Measurements from ENCODE around the gene C11orf16.

The C11orf16 gene

GRCh38 chr11:8922691-8923090 lies 10.1 kb downstream of the C11orf16 start:
- Histone ChIP-seq H3K27ac (no peak overlapping the region), H4K20me1 (no peaks in the 10 kb centered on the region), H3K27me3 (no peaks in the 10 kb centered on the region), H3K4me3 (no peak overlapping the region), H3K4me1 (no peaks in the 10 kb centered on the region), H3K9ac (no peak overlapping the region), H3K4me2 (no peak overlapping the region), H3K36me3 (peaks cover 85% of the 10 kb centered on the region), H3K9me3 (no peaks in the 10 kb centered on the region)
- TF ChIP-seq Cebpa-rat (IDR thresholded peaks at IDR 0.05), result no peak

DNA sequence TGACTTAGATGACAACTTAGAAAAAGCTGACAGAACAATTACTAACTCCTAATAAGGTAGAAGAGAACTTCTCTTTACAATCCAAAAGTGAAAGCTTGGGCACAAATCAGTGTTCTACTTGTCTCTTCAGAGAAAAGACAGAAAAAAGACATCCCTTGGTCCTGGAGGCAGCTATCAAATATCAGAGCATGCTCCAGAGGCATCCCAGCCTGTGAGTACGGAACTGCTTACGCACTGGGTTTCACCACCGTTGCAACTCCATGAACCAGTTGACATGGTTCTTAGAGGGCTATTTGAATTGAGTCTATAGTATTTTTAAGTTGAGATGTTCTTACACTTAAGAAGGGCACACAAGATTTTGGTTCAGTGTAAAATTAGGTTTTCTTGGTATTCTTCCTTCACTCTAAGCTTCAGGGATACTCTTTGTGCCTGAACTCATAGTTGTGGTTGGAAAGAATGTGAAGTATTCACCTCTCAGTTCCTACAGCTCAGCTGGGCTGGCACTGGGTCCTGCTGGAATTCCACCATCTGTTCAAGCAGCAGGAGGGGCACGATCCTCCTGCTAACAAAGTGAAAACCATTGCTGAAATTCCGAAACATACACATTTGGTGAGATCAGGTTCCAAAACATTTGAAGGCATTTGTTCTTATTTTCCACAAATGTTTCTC lies 15.5 kb downstream of the C11orf16 start:
- H3K9me3 ChIP-seq, result no peaks in the 10 kb centered on the region
- H3K4me1 ChIP-seq, result peaks cover 31% of the 10 kb centered on the region
- no peaks in the 10 kb centered on the region for H4K20me1 ChIP-seq
- no peak for TF ChIP-seq Cebpa-rat (IDR thresholded peaks at IDR 0.05)
- H3K36me3 ChIP-seq, result peaks cover 71% of the 10 kb centered on the region
- H3K27me3 ChIP-seq, result no peaks in the 10 kb centered on the region
- no peak overlapping the region for H3K9ac ChIP-seq
- H3K4me2 ChIP-seq, result no peak overlapping the region
- no peak overlapping the region for H3K4me3 ChIP-seq
- no peak overlapping the region for H3K27ac ChIP-seq

DNA sequence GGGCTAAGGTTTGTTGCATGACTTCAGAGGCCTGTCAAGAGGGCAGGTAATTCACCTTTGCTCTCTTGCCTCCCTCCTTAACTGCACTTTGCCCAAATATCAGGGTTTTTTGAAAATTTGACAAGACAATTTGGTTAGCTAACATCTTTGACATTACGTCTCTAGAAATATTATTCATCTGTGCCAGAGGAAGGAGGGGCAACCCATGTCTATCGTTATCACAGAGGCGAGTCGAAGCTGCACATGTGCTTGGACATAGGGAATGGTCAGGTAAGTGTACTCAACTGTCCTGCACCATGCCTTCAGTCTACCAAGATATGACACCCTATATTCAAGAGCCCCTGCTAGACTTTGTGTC lies 18.1 kb downstream of the C11orf16 start:
- Histone ChIP-seq H3K4me2 (peak overlapping the region; percentile 86), H4K20me1 (no peaks in the 10 kb centered on the region), H3K27me3 (no peaks in the 10 kb centered on the region), H3K4me1 (peaks cover 41% of the 10 kb centered on the region), H3K9me3 (no peaks in the 10 kb centered on the region), H3K27ac (0 out of 2 replicates have a peak overlapping the region, but pooled peaks have one; percentile 54), H3K4me3 (peak overlapping the region; percentile 56), H3K36me3 (peaks cover 45% of the 10 kb centered on the region), H3K9ac (no peak overlapping the region)
- TF ChIP-seq Cebpa-rat (IDR thresholded peaks at IDR 0.05), result no peak

GRCh38 chr11:8913961-8914660 lies 18.6 kb downstream of the C11orf16 start:
- H3K36me3 ChIP-seq, result peaks cover 40% of the 10 kb centered on the region
- H3K4me2 ChIP-seq, result peak overlapping the region; percentile 86
- peak overlapping the region; percentile 56 for H3K4me3 ChIP-seq
- peak overlapping the region; percentile 57; the same call in 1 of the 2 replicates for H3K9ac ChIP-seq
- H3K9me3 ChIP-seq, result no peaks in the 10 kb centered on the region
- peak overlapping the region; percentile 54 for H3K27ac ChIP-seq
- H4K20me1 ChIP-seq, result no peaks in the 10 kb centered on the region
- H3K27me3 ChIP-seq, result no peaks in the 10 kb centered on the region
- no peak for TF ChIP-seq Cebpa-rat (IDR thresholded peaks at IDR 0.05)
- peaks cover 42% of the 10 kb centered on the region for H3K4me1 ChIP-seq

GRCh38 chr11:8911029-8911823 lies 21.5 kb downstream of the C11orf16 start, which contains the start of gene AKIP1:
TSS of gene AKIP1 (plus strand) at chr11:8911189. CDS start at chr11:8911450, 261 bp downstream.
- Histone ChIP-seq H3K4me1 (peaks cover 42% of the 10 kb centered on the region), H4K20me1 (no peaks in the 10 kb centered on the region), H3K9me3 (no peaks in the 10 kb centered on the region), H3K36me3 (peaks cover 11% of the 10 kb centered on the region), H3K27me3 (no peaks in the 10 kb centered on the region), H3K27ac (peak within 1 kb of the TSS; percentile 89), H3K4me3 (peak within 1 kb of the TSS; percentile 92), H3K4me2 (peak within 1 kb of the TSS; percentile 89), H3K9ac (peak within 1 kb of the TSS; percentile 93)
- no peak for TF ChIP-seq Cebpa-rat (IDR thresholded peaks at IDR 0.05)

DNA sequence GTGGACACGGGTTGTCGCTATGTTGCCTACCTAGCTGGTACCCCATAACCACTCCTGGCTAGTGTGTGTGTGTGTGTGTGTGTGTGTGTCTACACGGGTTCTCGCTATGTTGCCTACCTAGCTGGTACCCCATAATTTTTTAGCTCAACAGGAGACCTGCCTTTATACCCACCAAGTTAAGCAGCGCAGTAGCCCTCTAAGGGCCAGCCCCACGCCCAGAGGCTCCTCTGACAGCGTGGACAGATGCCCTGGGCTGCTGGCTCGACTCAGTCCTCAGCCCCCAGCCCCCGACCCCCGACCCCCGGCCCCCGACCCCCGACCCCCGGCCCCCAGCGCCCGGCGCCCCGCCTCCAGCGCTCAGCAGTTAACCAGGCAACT lies 22.1 kb downstream of the C11orf16 start:
- peak overlapping the region; percentile 89 for H3K4me2 ChIP-seq
- no peak overlapping the region for H3K27ac ChIP-seq
- peak overlapping the region; percentile 66 for H3K9ac ChIP-seq
- peaks cover 5% of the 10 kb centered on the region for H3K36me3 ChIP-seq
- H3K4me1 ChIP-seq, result peaks cover 42% of the 10 kb centered on the region
- H3K4me3 ChIP-seq, result peak overlapping the region; percentile 92
- no peaks in the 10 kb centered on the region for H3K9me3 ChIP-seq
- no peaks in the 10 kb centered on the region for H4K20me1 ChIP-seq
- TF ChIP-seq Cebpa-rat (IDR thresholded peaks at IDR 0.05), result no peak
- no peaks in the 10 kb centered on the region for H3K27me3 ChIP-seq

GRCh38 chr11:8908099-8908498 lies 24.6 kb downstream of the C11orf16 start:
- Histone ChIP-seq H3K27me3 (no peaks in the 10 kb centered on the region), H3K9ac (no peak overlapping the region), H3K27ac (no peak overlapping the region), H3K4me1 (peaks cover 19% of the 10 kb centered on the region), H3K9me3 (no peaks in the 10 kb centered on the region), H4K20me1 (no peaks in the 10 kb centered on the region), H3K4me2 (no peak overlapping the region), H3K4me3 (no peak overlapping the region), H3K36me3 (no peaks in the 10 kb centered on the region)
- no peak for TF ChIP-seq Cebpa-rat (IDR thresholded peaks at IDR 0.05)

DNA sequence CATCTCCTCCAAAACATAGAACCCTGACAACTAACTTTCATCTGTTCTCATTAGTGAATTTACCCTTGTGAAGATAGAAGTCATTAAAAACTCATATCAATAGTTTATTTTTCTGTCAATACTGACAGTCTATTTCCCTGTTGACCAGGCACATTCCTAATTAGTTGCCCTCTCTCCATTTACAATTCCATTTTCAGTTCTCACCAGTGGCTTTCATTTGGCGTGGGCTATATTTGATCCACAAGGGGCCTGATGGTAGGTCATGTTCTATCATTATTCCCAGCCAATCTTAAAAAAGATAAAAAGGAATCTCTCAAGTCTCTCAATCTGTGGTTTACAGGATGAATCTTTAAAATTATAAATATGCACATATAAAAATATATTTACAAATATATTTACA lies 25.6 kb downstream of the C11orf16 start:
- H3K9ac ChIP-seq, result no peak overlapping the region
- H3K4me2 ChIP-seq, result no peak overlapping the region
- no peak overlapping the region for H3K27ac ChIP-seq
- TF ChIP-seq Cebpa-rat (IDR thresholded peaks at IDR 0.05), result no peak
- peaks cover 9% of the 10 kb centered on the region for H3K4me1 ChIP-seq
- H3K36me3 ChIP-seq, result no peaks in the 10 kb centered on the region
- H4K20me1 ChIP-seq, result no peaks in the 10 kb centered on the region
- peaks cover 5% of the 10 kb centered on the region; the same call in 1 of the 2 replicates for H3K9me3 ChIP-seq
- H3K4me3 ChIP-seq, result no peak overlapping the region
- no peaks in the 10 kb centered on the region for H3K27me3 ChIP-seq

DNA sequence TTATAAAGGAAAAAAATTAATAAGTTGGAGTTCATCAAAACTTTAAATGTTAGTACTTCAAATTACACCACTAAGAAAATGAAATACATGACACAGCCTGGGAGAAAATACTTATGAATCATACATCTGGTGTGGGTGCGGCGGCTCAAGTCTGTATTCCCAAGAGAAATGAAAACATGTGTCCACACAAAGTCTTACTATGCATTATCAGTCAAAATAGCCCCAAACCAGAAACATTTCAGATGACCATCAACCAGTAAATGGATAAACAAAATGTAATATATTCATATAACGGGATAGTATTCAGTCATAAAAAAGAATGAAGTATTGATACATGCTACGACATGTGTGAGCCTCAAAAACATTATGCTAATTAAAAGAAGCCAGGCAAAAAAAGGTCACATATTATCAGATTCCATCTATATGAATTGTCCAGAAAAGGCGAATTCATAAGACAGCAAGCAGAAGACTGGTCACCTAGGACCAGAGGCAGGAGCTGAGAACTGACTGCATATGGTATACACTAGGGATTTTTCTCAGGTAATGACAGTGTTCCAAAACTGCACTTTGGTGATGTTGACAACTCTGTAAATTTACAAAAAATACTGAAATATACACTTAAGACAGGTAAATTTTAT lies 27.1 kb downstream of the C11orf16 start:
- peaks cover 12% of the 10 kb centered on the region for H3K9me3 ChIP-seq
- no peak for TF ChIP-seq Cebpa-rat (IDR thresholded peaks at IDR 0.05)
- no peak overlapping the region for H3K4me3 ChIP-seq
- peaks cover 8% of the 10 kb centered on the region for H3K4me1 ChIP-seq
- H3K4me2 ChIP-seq, result no peak overlapping the region
- H3K36me3 ChIP-seq, result no peaks in the 10 kb centered on the region
- no peaks in the 10 kb centered on the region for H4K20me1 ChIP-seq
- no peaks in the 10 kb centered on the region for H3K27me3 ChIP-seq
- H3K27ac ChIP-seq, result no peak overlapping the region
- H3K9ac ChIP-seq, result no peak overlapping the region

All from BLaER1 (cell line).